Astrocyte of the cerebellum (primary cell): ENCODE results near the gene SMG6.

Source experiments
- DNase-seq: peaks from one replicate; pipeline ENCODE4 v3.0.0-alpha.2; 2011; ENCODE audit warnings: low read depth
- H3K4me3 ChIP-seq: 2 replicates; pipeline ENCODE4 v1.5.1; 2011; ENCODE audit warnings: mild to moderate bottlenecking, low read depth, low read length, moderate library complexity
- in situ Hi-C: cut with HindIII; loops from 2 replicates; pipeline ENCODE4 v1.10.0; 2017; ENCODE audit warnings: low sequenced_read_pairs
- TF ChIP-seq, protein P1 (sequence below): IDR thresholded peaks from 2 replicates; pipeline ENCODE4 v1.5.1; 2012; ENCODE audit warnings: low read length, low read depth, moderate library complexity, mild to moderate bottlenecking; ENCODE audit errors: missing control alignments

The SMG6 gene

DNA sequence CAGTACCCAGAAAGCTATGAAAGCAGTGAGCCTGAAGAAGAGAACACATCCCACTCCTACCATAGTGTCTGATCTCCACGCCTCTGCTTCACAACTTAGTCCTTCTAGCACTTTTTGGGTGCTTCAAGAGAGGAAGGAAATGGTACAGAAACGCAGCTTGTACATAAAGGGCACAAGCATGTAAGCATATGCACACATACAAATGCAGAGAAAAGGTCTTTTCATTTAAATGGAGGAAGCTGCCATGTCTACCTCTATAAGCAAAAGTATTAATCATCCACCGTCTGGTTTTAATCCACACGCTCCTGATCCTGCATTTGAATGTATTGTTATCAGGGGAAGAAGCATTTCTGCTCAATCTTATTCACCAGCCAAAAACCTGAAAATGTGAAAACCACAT lies 148.0 kb downstream of the SMG6 start:
- in situ Hi-C loops = no loop called here
- TF ChIP-seq, protein P1, sequence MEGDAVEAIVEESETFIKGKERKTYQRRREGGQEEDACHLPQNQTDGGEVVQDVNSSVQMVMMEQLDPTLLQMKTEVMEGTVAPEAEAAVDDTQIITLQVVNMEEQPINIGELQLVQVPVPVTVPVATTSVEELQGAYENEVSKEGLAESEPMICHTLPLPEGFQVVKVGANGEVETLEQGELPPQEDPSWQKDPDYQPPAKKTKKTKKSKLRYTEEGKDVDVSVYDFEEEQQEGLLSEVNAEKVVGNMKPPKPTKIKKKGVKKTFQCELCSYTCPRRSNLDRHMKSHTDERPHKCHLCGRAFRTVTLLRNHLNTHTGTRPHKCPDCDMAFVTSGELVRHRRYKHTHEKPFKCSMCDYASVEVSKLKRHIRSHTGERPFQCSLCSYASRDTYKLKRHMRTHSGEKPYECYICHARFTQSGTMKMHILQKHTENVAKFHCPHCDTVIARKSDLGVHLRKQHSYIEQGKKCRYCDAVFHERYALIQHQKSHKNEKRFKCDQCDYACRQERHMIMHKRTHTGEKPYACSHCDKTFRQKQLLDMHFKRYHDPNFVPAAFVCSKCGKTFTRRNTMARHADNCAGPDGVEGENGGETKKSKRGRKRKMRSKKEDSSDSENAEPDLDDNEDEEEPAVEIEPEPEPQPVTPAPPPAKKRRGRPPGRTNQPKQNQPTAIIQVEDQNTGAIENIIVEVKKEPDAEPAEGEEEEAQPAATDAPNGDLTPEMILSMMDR = no peak
- H3K4me3 ChIP-seq = no peak overlapping the region
- no peak for DNase-seq

DNA sequence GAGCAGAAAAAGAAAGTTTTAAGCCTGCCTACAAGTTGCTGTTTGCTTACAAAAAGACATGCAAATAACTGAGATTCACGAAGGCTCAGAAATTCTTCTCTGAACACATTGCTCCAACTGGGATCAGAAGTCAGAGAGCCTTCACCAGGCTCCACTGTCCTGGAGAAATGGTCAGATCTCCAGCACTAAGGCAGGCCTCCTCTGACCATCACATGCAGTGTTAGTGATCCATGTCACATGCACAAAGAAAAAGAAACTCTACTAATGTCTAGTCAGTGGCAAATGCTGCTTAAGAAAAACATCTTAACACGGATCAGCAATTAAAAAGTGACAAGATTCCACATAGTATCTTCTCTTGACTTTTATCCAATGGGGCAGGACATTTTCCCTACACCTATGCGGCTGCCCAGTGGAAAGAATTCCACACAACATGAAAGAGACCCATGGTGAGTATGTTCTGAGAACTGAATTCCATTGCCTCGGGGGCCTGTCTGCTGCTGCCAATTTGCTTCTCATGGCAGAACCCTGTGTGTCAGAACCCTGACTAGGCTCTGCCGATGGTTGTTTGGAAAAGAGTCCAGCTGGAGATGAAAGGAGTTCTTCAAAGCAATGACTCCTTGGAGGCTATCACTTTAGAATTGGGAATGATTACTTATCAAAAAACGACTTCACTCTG lies 152.1 kb downstream of the SMG6 start:
- no peak for DNase-seq
- in situ Hi-C loops = no loop called here
- TF ChIP-seq, protein P1 = no peak
- no peak overlapping the region for H3K4me3 ChIP-seq

DNA sequence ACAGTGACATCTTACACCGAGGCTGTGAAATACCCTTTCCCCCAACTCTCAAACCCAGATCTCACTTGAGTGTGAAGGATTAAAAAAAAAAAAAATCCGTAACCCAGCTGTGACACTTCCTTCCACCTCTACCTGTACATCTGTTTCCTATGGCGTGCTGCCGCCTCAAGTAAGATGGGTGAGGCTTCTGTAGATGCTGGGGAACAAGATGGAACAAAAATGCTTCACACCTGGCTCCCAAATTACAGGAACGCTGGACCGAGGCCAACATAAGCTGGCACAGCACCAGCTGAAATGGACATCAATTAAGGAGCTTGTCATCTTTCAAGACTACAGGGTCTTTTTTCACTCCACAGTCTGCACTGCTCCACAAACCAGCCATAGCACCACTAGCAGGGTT lies 152.8 kb downstream of the SMG6 start:
- DNase-seq = no peak
- in situ Hi-C loops = no loop called here

DNA sequence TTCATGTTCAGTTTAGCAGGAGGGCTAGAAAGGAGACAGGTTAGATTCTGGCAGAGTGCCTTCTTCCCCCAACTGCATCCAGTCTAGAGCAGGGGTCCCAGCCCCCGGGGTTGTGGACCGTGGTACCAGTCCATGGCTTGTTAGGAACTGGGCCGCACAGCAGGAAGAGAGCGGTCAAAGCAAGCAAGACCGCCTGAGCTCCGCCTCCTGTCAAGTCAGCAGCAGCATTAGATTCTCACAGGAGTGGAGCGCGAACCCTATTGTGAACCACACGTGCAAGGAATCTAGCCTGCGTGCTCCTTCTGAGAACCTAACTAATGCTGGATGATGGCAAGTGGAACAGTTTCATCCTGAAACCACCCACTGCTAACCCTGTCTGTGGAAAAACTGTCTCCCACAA lies 153.7 kb downstream of the SMG6 start:
- in situ Hi-C loops = no loop called here
- DNase-seq = no peak
- no peak overlapping the region for H3K4me3 ChIP-seq
- TF ChIP-seq, protein P1 = no peak

More for the DNA sequence above, 152.8 kb downstream of the SMG6 start:
- H3K4me3 ChIP-seq = no peak overlapping the region
- TF ChIP-seq, protein P1 = no peak

DNA sequence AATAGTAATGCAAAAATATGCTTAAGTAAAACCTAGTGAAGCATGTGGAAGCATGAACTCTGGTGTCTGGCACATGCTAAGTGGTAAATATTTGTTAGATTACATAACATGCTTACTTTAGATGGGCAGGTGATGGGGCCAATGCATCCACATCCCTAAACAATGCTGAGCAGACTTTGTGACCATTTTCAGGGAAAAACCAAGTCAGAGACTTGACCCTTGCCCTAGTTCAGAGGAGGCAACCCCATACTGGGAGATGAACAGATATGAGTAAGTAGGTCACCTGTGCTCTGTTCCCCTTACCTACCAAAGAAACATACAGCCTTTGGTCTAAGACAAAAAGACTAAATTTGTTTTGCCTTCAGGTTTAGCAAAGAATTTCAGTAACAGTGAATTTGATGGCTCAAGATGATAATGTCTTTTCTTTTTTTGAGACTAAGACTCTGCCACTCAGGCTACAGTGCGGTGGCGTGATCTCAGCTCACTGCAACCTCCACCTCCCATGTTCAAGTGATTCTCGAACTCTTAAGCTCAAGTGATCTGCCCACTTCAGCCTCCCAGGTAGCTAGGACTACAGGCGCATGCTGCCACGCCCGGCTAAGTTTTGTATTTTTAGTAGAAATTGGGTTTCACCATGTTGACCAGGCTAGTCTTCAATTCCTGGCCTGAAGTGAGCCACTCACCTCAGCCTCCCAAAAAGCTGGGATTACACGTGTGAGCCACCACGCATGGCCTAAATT lies 157.3 kb downstream of the SMG6 start:
- H3K4me3 ChIP-seq = no peak overlapping the region
- in situ Hi-C loops = no loop called here

DNA sequence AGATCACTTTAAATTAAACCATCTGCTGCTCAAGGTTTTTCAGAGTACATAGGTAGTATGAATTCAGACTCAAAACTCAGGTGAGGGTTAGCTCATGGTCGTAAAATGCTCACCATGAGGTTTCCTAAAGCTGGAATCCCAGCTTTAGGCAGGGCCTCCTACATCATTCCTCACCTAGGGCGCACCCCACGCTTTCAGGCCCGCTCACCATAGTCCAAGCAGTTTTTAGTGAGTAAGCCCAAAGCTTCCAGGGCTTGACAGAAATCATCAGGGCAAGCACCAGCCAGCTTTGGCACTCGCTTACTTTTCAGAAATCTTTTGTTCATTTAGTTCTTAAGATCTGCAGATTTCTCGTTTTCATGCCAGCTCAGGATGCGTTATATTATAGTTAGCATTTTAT lies 158.9 kb downstream of the SMG6 start:
- no peak overlapping the region for H3K4me3 ChIP-seq
- DNase-seq = no peak
- TF ChIP-seq, protein P1 = no peak
- in situ Hi-C loops = loop anchor here (5.0 kb wide), 1 partner anchor 57 kb away; no protein-coding TSS in a partner anchor

More for the DNA sequence above, 157.3 kb downstream of the SMG6 start:
- TF ChIP-seq, protein P1 = no peak
- DNase-seq = no peak
